Measurements from ENCODE around the gene MRPL52.
"Not testable (repeated sequence)": the region's sequence is repeated elsewhere in the genome, so short reads cannot be mapped to it uniquely, and the experiment has no call there.

Gene MRPL52

DNA sequence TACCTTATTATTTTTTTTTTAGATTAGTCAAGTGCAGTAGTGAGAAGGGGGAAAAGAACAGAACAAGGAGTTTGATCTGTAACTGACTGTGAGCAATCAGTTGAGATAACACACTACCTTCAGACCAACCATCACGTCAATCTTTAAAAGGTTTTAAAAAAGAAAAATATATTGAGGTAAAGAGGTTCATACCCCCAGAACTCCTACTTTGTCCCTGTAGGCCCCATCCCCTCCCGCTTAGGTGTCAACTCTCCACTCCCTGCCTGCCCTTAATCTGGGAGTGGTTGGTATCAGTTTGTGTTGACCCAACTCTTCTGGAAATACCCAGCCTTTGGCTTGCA lies 22.9 kb downstream of the MRPL52 start:
- Mint-ChIP-seq H3K27ac (peak overlapping the region; percentile 73 to 98 (median 97)), H3K4me3 (peak overlapping the region; percentile 79 to 85 (median 81)), H3K36me3 (ENCODE audit: low read depth) (peaks cover 3% of the 10 kb centered on the region), H3K9me3 (peaks cover 3% of the 10 kb centered on the region), H3K27me3 (ENCODE audit: low read depth) (no peaks in the 10 kb centered on the region), H3K4me1 (peaks cover 43% of the 10 kb centered on the region)
- no peak for TF ChIP-seq CTCF (IDR thresholded peaks at IDR 0.05; ENCODE audit: unreplicated experiment in 3 of 3)

- H3K4me3 Mint-ChIP-seq: peak overlapping the region; percentile 79 to 85 (median 81)
- peaks cover 3% of the 10 kb centered on the region for H3K9me3 Mint-ChIP-seq
- no peaks in the 10 kb centered on the region for H3K27me3 Mint-ChIP-seq (ENCODE audit: low read depth)
- no peaks in the 10 kb centered on the region for H3K36me3 Mint-ChIP-seq (ENCODE audit: low read depth)
- H3K27ac Mint-ChIP-seq: peak overlapping the region; percentile 73 to 98 (median 97)
- peak; percentile 89 to 98 (median 95) for TF ChIP-seq CTCF (IDR thresholded peaks at IDR 0.05; ENCODE audit: unreplicated experiment in 3 of 3)
- H3K4me1 Mint-ChIP-seq: peaks cover 37% of the 10 kb centered on the region
Observed at GRCh38 chr14:22852940-22853767, 23.5 kb downstream of the MRPL52 start.

GRCh38 chr14:22854296-22854695 lies 24.6 kb downstream of the MRPL52 start:
- not testable (repeated sequence) for H3K9me3 Mint-ChIP-seq

GRCh38 chr14:22854963-22855724 lies 25.5 kb downstream of the MRPL52 start:
- peak overlapping the region in 1 of 3 experiments; percentile 35 for H3K27ac Mint-ChIP-seq
- peaks cover 17% of the 10 kb centered on the region for H3K4me1 Mint-ChIP-seq
- no peak for TF ChIP-seq CTCF (IDR thresholded peaks at IDR 0.05; ENCODE audit: unreplicated experiment in 3 of 3)
- no peaks in the 10 kb centered on the region for H3K36me3 Mint-ChIP-seq (ENCODE audit: low read depth)
- no peaks in the 10 kb centered on the region for H3K27me3 Mint-ChIP-seq (ENCODE audit: low read depth)
- no peak overlapping the region for H3K4me3 Mint-ChIP-seq
- peaks cover 3% of the 10 kb centered on the region for H3K9me3 Mint-ChIP-seq

More at GRCh38 chr14:22854296-22854695, 24.6 kb downstream of the MRPL52 start:
- H3K4me1 Mint-ChIP-seq: peaks cover 26% of the 10 kb centered on the region
- H3K27me3 Mint-ChIP-seq (ENCODE audit: low read depth); H3K4me3 Mint-ChIP-seq; H3K36me3 Mint-ChIP-seq (ENCODE audit: low read depth); H3K27ac Mint-ChIP-seq: not testable (repeated sequence)

DNA sequence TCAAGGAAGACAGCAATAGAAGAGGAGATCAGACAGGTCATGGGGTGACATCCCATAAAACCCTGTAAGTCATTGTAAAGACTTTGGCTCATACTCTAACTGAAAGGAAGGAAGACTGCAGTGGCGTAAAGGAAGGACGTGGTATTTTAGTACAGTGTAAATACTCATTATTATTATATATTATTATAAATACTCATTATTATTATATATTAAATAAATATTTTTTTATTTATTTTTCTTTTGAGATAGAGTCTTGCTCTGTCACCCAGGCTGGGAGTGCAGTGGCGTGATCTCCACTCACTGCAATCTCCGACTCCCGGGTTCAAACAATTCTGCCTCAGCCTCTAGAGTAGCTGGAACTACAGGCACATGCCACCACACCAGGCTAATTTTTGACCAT lies 26.7 kb downstream of the MRPL52 start:
- Mint-ChIP-seq H3K4me3 (no peak overlapping the region), H3K4me1 (peaks cover 8% of the 10 kb centered on the region), H3K9me3 (peaks cover 3% of the 10 kb centered on the region), H3K27ac (no peak overlapping the region), H3K36me3 (ENCODE audit: low read depth) (no peaks in the 10 kb centered on the region), H3K27me3 (ENCODE audit: low read depth) (no peaks in the 10 kb centered on the region)
- TF ChIP-seq CTCF (IDR thresholded peaks at IDR 0.05; ENCODE audit: unreplicated experiment in 3 of 3): no peak

DNA sequence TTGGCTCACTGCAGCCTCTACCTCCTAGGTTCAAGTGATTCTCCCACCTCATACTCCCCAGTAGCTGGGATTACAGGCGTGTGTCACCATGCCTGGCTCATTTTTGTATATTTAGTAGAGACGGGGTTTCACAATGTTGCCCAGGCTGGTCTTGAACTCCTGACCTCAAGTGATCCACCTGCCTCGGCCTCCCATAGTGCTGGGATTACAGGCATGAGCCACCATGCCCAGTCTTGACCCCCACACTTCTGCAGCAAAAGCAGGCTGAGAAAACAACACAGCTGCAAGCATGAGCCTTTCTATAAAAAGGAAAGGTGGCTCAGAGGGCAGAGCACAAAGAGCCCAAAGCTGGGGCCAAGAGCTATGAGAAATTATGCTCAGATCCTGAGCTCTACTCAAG lies 30.7 kb downstream of the MRPL52 start:
- H3K4me1 Mint-ChIP-seq; H3K36me3 Mint-ChIP-seq (ENCODE audit: low read depth); H3K27ac Mint-ChIP-seq; H3K9me3 Mint-ChIP-seq; H3K27me3 Mint-ChIP-seq (ENCODE audit: low read depth); H3K4me3 Mint-ChIP-seq: not testable (repeated sequence)

Data from nephron (organoid).